Measurements from ENCODE around the gene HOXA4.

Gene HOXA4

GRCh38 chr7:27102581-27103442, 27.7 kb downstream of the HOXA4 start, which contains the start of gene HOXA2:
Gene HOXA2 (minus strand): TSS chr7:27102683. CDS start chr7:27102500, 183 bp downstream.
- no peak for DNase-seq

DNA sequence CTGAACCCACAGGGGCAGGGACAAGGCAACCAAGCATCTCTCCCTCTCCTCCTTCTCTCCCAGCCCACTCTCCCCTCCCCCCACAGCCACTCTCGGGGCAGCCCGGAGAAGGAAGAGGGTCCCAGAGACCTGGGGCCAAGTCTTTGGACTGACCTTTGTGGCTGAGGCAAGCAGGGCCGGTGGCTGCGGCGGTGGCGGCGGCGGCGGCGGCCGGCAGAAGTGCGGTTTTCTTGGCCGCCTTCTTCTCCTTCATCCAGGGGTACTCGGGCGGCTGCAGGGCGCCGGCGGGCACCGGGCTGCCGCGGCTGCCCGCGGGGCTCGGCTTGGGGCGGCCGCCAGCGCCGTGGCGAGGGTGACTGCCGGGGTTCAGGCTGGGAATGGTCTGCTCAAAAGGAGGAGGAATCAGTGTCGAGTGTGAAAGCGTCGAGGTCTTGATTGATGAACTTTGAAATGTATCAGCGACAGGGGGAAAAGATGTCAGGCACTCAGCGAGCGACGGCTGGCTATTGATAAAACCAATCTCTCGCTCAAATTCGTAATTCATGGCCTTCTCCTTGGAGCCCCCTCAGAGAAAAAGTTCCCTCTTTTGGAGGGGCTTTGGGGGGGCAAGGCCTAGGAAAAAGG, 28.5 kb downstream of the HOXA4 start:
- no peak for DNase-seq

DNA sequence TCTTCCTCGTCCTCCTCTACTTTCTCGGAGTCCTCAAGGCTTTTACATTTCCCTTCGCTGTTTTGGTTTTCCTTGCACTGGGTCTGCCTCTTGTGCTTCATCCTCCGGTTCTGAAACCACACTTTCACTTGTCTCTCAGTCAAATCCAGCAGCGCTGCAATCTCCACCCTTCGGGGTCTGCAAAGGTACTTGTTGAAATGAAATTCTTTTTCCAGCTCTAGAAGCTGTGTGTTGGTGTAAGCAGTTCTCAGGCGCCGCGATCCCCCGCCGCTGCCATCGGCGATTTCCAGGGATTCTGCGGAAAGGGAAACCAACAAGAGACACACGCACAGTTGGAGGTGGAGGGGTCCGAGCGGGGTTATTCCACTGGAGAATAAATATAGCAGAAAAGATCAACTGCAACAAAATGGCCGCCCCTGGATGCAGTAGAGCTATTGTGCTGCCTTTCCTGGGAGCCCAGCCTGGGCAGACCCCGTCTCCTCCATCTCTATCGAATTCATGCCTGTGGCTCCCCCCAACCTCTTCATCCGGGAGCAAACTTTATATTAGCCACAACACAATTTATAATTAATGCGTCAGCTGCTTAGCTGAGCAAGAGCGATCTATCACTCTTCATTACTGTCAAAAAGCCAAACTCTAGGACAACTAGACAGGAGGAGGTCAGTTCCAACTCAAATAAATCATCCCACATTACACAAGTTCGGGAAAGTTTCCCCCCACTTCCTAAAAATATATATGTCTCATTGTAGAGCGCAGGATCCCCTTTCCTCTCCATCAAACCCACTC, 29.2 kb downstream of the HOXA4 start:
- DNase-seq = no peak

- no peak for DNase-seq
Measured at GRCh38 chr7:27100694-27101170, 29.8 kb downstream of the HOXA4 start.

DNA sequence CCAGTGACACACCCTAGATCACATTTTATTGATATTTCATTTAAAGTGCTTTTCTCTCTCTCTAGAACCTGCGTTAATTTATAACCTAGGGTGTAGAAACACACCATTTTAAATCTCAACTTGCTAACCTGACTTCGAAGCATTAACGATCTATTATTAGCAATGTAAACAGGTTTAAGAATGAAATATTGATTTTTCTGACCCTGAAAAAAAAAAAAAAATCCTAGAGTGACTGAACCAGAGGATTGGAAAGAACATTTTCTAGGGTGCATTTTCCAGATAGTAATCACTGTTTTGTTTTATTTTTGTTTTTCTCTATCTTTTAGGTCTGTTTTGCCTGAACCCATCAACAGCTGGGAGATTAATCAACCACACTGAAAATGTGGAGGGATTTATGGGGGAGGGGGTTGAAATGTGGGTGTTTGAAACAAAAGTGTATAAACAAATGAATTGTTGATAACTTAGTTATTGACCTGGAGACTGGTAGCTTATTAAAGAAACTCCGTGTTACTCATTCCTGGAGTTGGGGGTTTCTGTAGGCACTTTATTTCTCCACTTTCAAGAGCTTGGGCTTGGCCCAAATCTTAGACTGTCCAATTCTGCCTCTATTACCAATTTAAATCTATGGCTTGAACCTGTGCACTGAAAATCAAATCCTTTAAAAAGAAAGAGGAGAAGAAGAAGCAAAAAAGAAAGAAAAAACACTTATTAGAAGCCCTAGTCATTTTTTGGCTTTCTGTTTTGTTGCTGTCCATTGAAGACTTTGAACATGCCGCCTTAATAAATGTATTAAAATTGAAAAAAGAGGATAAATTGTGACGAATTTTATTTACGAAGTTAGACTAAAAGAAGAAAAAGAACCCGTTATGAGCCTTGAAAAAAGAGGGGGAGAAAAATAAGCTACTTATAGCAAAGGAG, 30.8 kb downstream of the HOXA4 start:
- no peak for DNase-seq

- DNase-seq = no peak
Measured at GRCh38 chr7:27098578-27099451, 31.7 kb downstream of the HOXA4 start.

GRCh38 chr7:27097686-27098577, 32.6 kb downstream of the HOXA4 start:
- DNase-seq = no peak

GRCh38 chr7:27096768-27097514, 33.6 kb downstream of the HOXA4 start:
- no peak for DNase-seq

- no peak for DNase-seq
Measured at GRCh38 chr7:27095897-27096767, 34.4 kb downstream of the HOXA4 start, which contains the start of gene HOXA1. Gene HOXA1 (minus strand): TSS chr7:27096000. CDS start chr7:27095912, 88 bp downstream.

- no peak for DNase-seq
Measured at GRCh38 chr7:27095050-27095896, 35.3 kb downstream of the HOXA4 start.

GRCh38 chr7:27094304-27095049, 36.1 kb downstream of the HOXA4 start:
- no peak for DNase-seq

DNA sequence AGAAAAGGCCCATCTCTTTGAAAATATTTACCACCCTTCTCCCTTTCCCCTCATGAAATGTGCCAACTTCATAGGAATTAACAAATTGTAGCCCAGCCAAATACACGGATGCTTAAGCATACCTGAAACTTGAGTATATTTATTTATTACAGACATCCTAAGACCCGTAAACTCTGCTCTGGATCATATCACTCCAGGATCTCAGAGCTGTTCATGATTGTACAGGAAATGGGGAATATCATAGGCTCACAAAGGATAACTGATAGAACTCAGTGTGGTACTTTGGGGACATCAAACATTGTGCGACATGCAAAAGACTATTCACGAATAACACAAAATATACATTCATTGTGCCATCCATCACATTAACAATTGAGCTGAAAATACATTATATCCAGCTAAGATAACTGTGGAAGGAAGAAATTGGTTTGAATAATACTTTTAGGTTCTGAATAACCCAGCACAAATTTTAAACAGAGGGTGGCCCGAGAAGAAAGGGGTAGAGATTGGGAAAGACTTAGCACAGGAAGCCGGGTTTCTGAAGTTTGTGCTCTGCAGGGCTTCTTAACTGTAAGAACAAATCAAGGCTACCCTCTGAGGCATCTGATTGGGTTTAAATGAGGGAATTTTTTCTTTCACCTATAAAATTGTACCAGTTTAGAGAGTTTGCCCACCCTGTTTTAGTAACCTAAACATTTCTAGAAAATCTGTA, 37.2 kb downstream of the HOXA4 start:
- no peak for DNase-seq

- no peak for DNase-seq
Measured at GRCh38 chr7:27092819-27093110, 37.8 kb downstream of the HOXA4 start.

DNA sequence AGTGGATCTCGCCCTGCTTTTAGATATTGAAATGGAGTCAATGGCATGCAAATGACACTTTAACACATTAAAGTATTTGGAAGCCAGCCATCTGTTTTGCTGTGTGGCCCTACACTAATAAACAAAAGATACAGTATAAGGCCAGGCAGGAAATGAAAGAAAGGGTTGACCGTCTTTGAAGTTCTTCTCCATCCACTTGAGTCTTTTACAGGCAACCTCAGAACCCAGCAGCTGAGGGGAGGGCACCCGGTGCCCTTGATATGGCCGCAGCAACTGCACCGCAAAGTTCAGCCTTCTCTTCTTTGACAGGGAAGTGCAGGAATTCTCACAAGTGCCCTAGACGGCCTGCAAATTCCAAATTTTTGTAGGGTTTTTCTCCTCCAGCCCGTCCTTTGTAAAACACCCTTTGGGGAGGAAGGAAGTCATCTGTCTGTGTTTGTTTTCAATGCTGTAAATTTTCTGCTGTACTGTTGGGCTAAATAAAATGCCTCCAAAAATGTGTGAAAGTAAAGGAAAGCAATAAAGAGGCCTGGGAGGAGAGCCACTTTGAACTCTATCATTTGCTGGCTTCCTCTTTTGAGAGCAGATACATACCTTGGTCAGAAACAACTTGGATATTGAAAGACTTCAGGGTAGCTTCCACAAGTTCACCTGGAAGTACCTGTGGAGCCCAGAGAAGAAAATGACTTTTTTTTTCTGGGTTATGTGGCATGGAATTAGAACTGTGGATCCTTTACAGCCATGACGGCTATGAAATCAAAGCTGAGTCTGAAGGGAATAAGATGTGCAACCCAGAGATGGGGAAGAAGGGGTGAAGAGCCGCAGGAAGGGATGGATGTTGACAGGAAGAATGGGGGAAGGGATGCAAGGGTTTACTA, 38.4 kb downstream of the HOXA4 start:
- DNase-seq = no peak

- DNase-seq = no peak
Measured at GRCh38 chr7:27091105-27091504, 39.5 kb downstream of the HOXA4 start.

Measured in SHP77 treated with DMSO at 0.1 percent for 48 hours (cell line).